ENCODE results near the gene CLDN9. TPM values are rescaled to one million over a fixed set of nuclear protein-coding genes. Genes with fewer than 3 reads are reported as not detected.

The CLDN9 gene
- total and polyA plus RNA-seq, 9 of the 15 experiments (the other 6 are each of a cell fraction or from before 2014, with no cell fraction given): 0.12 to 0.44 (median 0.22) TPM; not detected in 4

- TF ChIP-seq BRCA1 (IDR thresholded peaks at IDR 0.05) (no peak), BRCA1 (CRISPR knock-in tag; IDR thresholded peaks at IDR 0.05) (no peak), ZNF79 (CRISPR knock-in tag; IDR thresholded peaks at IDR 0.05; ENCODE audit: low read depth) (no peak), ZNF174 (CRISPR knock-in tag; IDR thresholded peaks at IDR 0.05) (no peak), SREBF1 (IDR thresholded peaks at IDR 0.05; ENCODE audit: borderline replicate concordance, low read depth, low read length) (no peak), ZBTB26 (CRISPR knock-in tag; IDR thresholded peaks at IDR 0.05) (no peak), MIER1 (IDR thresholded peaks at IDR 0.05; ENCODE audit: low read depth) (no peak), TSHZ1 (CRISPR knock-in tag; IDR thresholded peaks at IDR 0.05) (no peak), ZNF445 (CRISPR knock-in tag; IDR thresholded peaks at IDR 0.05; ENCODE audit: low read depth) (no peak), ZNF232 (CRISPR knock-in tag; IDR thresholded peaks at IDR 0.05) (no peak), STAG1 (CRISPR knock-in tag; IDR thresholded peaks at IDR 0.05; ENCODE audit: borderline replicate concordance) (no peak), ZBTB7A (IDR thresholded peaks at IDR 0.05; ENCODE audit: borderline replicate concordance, control insufficient read depth, low read depth, low read length) (no peak), E2F6 (IDR thresholded peaks at IDR 0.05; ENCODE audit: borderline replicate concordance in 1 of 2, extremely low read depth in 1 of 2, insufficient read depth in 1 of 2, insufficient read length in 1 of 2, low read depth in 1 of 2, low read length in 1 of 2, poor library complexity in 1 of 2, severe bottlenecking in 1 of 2) (peak in 1 of 2 experiments; percentile 29), POLR2A (conservative IDR thresholded peaks at IDR 0.05) (no peak), HNRNPH1 (optimal IDR thresholded peaks at IDR 0.05; ENCODE audit: low read depth, low read length) (no peak), RAD21 (CRISPR knock-in tag; conservative IDR thresholded peaks at IDR 0.05 in 1 of 2, IDR thresholded peaks at IDR 0.05 in 1 of 2) (no peak), ZC3H4 (CRISPR knock-in tag; IDR thresholded peaks at IDR 0.05; ENCODE audit: borderline replicate concordance) (no peak), FOXK2 (conservative IDR thresholded peaks at IDR 0.05 in 1 of 2, IDR thresholded peaks at IDR 0.05 in 1 of 2; ENCODE audit: low read depth in 2 of 2) (no peak), PHF21A (IDR thresholded peaks at IDR 0.05; ENCODE audit: borderline replicate concordance, low read depth) (no peak), HNRNPUL1 (IDR thresholded peaks at IDR 0.05; ENCODE audit: low read length) (no peak; the same call in 1 of the 2 replicates), EHMT2 (IDR thresholded peaks at IDR 0.05) (peak; percentile 23; the same call in 1 of the 2 replicates), ETV6 (IDR thresholded peaks at IDR 0.05; ENCODE audit: borderline replicate concordance in 1 of 2, low read depth in 2 of 2, low read length in 1 of 2) (peak; percentile 57 to 87), ETV6 (CRISPR knock-in tag; IDR thresholded peaks at IDR 0.05; ENCODE audit: borderline replicate concordance) (no peak), NCOA4 (IDR thresholded peaks at IDR 0.05; ENCODE audit: partially characterized antibody) (no peak)
These were observed 4.6 kb upstream of the CLDN9 start (continued) for GRCh38 chr16:3007957-3008689.
